ENCODE results near the gene CKLF.
A peak's percentile ranks its signal among the peaks of the same experiment; 100 is the strongest.
"Not testable (repeated sequence)": the region's sequence is repeated elsewhere in the genome, so short reads cannot be mapped to it uniquely, and the experiment has no call there.

Gene CKLF

GRCh38 chr16:66542396-66542795, 10.0 kb upstream of the CKLF start:
- DNase-seq (ENCODE audit: low read depth in 3 of 3) = no peak

- DNase-seq (ENCODE audit: low read depth in 3 of 3) = no peak
Measured at GRCh38 chr16:66543541-66543940, 8.8 kb upstream of the CKLF start.

DNA sequence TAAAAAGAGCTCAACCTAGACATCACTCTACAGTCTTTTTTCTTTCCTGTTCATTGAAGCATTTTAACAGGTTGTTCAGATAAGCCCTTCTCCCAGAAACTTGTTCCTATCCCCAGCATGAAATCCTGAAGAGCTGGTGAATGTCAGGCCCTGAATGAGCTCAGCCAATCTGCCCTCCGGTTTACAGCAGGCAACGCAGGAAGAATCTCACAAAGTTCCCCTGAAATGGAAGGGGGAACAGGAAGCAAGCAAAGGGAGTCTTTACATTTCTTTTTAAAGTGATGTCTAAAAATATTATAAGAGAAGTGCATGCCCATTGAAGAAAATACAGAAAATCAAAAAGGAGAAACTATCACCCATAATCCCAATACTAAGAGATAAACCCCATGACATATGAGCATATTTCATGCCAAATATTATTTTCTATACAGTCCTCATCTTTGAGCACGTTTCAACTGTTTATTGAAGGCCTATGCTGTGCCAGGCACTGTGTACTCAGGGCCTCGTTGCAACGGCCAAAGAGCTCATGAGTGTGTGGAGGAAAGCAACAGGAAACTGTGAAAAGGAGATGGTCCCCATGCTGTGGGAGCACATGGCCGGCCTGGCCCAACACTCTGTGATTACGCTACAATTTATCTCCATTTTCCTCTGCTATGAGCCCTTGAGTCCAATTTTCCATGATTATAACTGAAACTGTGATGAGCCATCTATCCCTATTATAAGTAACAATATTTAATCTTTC, 8.2 kb upstream of the CKLF start:
- DNase-seq (ENCODE audit: low read depth in 3 of 3) = no peak

DNA sequence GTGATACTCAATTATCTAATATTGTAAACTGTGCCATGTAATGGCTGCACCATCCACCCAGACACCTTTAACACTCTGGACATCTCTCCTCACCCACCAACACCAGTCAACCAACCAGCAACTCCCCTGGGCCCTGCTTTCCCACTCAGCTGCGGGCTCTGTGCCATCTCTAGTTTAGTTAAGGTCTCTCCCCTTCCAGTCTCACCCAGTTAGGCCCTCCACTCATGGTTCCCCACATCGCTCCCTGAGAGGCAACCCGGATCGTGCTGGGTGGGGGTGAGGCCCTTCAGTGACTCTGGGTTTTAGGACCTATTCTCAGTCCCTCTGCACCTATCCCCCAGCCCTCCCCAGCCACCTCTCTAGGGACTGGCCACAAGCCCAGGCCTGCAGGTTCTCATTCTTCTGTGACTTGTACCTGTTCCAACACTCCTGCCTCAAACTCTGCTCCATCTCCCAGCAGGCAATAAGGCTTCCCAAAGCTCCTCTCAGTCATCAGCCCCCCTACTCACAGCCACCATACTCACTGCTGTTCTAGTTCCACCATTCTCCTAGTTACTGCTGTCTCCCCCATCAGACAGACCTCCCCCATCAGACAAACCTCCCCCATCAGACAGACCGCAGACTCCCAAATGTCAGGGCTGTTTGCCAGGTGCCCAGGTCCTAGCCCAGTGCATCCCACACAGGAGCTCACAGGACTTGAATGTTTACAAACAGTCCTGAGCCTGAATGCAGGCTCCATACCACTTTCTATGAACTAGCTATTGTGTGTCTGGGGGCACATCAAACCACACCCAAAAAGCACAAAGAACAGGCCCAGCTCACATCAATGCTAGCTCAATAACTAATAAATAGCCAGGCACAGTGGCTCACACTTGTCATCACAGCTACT, 5.0 kb upstream of the CKLF start:
- no peak for DNase-seq (ENCODE audit: low read depth in 3 of 3)

GRCh38 chr16:66548068-66548467, 4.3 kb upstream of the CKLF start:
- no peak for DNase-seq (ENCODE audit: low read depth in 3 of 3)

DNA sequence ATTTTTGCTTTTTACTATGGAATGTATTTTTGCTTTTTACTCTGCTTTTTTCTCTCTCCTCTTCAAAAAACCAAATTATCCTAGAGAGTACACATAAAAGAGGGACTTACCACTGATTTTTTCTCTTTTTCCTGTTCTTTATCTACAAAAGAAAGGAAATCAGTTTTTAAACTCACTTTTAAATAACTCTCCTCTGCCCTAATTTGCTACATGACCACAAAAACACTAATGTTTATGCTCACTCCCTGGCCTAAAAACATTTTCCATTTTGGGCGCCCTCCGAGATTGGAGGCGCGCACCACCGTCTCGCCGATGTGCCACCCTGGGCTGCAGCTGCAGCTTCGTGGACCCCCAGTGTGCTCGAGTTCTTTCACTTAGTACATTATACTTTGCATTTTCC, 3.5 kb upstream of the CKLF start:
- DNase-seq (ENCODE audit: low read depth in 3 of 3) = no peak

DNA sequence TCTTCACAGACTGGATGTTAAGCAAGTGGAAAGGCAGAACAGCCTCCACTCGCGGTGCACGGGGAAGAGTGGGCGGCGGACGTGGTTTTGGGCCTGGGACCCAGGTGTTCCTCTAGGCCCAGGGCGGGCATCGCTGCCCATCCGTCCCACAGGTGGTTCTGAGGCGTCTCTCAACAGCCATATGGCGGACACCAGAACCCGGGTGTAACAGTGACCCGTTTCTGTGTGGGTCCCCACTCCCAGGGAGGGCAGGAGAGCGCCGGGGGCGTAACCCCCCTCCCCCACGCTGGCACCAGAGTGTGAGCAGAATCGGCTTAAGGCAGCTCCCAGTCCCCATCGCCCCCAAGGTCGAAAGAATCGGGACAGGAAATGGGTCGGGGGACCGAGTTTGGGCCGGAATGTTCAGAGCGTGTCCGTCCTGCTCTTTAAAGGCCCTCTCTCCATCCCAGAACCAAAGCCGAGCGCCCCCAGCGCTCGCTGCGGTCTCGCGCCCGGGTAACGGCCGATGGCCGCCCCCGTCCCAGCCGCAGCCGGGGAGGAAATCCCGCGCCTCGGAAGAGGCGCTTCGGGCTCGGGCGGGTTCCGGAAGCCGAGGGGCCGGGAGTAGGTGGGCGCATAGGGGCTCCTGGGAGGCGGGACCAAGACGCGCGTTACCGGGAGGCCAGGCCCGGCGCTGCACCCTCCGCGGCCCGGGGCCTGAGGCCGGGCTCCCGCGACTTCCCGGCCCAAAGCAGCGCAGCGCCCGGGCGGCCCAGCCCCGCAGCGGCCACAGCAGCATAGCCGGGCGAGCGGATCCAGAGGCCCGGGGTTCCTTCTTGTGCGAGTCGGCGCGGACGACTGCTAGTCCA, 2.9 kb upstream of the CKLF start, which contains the start of gene TK2:
Gene TK2, minus strand, starts transcription at position 839 of the 848 bp plus-strand sequence. Its CDS starts 61 bp downstream, at position 778.
- peak; percentile 30 to 56 (median 41) for DNase-seq (ENCODE audit: low read depth in 3 of 3)

DNA sequence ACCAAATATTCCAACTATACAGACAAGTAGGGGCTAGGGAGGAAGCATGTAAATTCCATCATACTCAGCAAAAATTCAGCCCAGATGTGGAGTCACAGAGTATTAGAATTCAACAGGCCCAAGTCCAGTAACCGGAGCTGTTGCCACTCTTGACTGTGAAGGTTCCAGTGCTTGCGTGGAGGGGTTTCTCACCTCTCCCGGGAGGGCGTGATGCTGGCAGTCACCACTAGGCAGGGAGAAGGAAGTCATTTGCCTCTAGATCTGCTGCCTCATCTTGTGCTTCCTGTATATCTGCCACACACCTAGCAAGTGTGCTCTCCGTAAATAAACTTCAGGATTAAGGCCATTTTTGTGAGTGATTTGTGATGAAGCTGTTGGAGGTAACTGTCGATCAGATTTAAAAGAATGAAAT, 1.0 kb upstream of the CKLF start:
- peak; percentile 22 to 49 (median 48) for DNase-seq (ENCODE audit: low read depth in 3 of 3)

DNA sequence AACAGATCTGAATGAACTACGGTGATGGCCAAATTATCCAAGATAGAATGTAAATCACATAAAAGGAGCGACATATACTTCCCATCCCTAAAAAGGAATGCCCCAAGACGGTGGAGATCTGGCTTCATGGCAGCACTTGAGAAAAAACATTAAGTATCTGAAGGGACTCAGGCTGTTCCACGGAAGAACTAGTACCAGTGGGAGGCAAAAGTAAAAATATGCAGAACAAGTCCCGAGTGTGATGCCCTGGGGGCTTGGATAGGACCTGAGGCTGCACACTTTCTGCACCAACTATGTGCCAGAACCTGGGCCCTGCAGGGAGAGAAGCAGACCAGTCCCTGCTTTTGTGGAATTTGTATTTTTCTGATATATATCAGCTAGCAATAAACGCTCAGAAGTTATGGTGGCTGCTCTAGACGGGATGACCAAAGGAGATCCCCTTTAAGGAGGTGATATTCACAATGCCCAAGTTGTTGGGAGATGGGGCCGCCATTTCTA, 539 bp upstream of the CKLF start:
- peak in 1 of 3 donors; percentile 18 for DNase-seq (ENCODE audit: low read depth in 3 of 3)

GRCh38 chr16:66553223-66553622, 847 bp downstream of the CKLF start:
- no peak for DNase-seq (ENCODE audit: low read depth in 3 of 3)

- DNase-seq (ENCODE audit: low read depth in 3 of 3) = no peak
Measured at GRCh38 chr16:66554021-66554420, 1.6 kb downstream of the CKLF start.

DNA sequence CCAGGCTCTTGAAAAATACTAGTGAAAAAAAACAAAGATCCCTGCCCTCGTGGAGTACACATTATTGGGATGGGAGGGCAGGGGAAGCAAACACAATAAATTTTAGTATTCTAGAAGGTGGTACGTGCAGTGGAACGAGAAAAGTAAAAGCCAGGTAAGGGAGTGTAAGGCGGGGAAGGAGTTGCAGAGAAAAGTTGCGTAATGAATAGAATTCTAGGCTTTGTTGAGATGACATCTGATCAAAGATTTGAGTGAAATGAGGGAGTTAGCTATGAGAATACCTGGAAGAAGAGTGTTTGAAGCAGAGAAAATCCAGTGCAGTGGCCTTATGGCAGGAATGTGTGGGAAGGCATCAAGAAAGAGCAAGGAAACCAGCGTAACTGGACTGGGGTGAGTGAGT, 2.1 kb downstream of the CKLF start:
- DNase-seq (ENCODE audit: low read depth in 3 of 3) = no peak

DNA sequence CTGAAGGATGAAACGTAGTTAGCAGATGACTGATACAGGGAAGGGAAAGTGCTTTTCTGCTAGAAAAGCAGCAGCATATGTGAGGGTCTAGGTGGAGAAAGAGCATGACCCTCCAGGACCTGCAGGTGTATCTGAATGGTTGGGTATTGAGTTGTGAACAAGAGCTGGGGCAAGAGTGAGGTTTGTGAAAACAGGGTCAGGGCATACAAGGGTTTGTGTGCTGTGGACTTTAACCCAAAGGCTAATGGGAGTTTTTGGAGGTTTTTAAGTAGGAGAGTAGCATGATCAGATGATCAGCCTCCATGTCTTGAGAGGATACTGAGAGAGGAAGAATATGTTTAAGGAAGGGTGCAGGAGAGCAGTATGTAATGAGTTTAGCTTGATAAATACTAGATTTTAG, 7.7 kb downstream of the CKLF start:
- DNase-seq (ENCODE audit: low read depth in 3 of 3) = no peak

DNA sequence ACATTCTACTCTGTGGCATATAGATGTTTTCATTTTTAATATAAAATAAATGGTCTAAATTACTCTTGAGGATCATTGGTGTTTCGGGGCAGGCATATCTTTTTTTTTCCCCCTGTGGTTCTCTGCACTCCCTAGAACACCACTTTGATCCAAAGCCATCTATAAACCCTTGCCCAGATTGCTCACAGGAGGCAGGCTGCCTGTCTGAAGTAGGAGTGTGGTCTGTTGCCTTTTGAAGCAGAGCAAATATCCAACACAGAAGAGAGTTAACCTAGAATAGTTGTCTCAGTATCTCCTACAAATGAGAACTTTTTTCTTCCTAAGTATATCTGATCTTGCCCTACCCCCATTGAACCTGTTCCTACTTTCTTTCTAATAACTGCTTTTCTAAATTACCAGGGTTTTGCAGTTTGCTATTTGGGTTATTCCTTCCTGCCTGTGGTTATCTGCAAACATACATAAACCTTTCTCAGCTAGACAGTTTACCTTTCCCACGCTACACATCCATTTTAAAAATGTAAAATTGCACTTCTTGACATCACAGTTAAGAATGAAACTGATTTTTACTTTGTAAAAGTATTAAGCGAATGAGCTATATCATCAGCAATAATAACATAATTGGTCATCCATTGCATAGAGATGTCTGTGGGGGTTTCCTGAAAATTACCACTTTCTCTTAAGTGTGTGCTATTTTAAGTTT, 9.2 kb downstream of the CKLF start:
- DNase-seq (ENCODE audit: low read depth in 3 of 3) = no peak

DNA sequence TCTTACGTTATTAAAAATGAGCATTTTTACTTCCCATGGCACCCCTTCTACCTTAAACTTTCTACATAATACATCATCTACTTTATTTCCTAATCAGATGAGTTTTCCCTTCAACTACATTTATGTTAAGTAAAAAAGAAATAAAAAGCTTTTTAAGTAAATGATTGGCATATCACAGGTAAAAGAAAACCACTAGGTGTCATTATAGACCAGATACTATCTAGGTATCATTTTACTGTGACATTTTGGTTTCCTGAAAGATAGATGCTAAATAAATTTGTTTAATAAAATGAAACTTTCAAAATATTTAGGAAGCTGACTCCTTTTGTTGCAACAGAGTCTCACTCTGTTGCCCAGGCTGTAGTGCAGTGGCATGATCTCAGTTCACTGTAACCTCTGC, 10.0 kb downstream of the CKLF start:
- no peak for DNase-seq (ENCODE audit: low read depth in 3 of 3)

DNA sequence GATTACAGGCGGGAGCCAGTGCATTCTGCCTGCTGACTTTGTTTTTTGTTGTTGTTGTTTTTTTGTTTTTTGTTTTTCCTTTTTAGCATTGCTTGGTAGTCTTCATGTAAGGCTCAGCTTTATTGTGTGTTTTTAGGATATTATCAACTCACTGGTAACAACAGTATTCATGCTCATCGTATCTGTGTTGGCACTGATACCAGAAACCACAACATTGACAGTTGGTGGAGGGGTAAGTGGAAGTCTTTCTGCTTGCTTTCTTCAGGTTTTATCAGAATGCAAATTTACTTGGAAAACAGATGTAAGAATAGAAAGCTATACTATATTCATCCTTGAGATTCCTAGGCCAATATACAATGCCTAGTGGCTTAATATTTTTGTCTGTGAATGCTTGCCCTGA, 10.6 kb downstream of the CKLF start:
- DNase-seq (ENCODE audit: low read depth in 3 of 3) = no peak

GRCh38 chr16:66563574-66564334, 11.4 kb downstream of the CKLF start:
- DNase-seq (ENCODE audit: low read depth in 3 of 3) = no peak

GRCh38 chr16:66566051-66566901, 13.9 kb downstream of the CKLF start, which contains the start of gene CMTM1:
Gene CMTM1, plus strand, starts transcription at chr16:66566439. Its CDS starts 75 bp downstream, at chr16:66566514.
- no peak for DNase-seq (ENCODE audit: low read depth in 3 of 3)

GRCh38 chr16:66567270-66567669, 14.9 kb downstream of the CKLF start:
- DNase-seq (ENCODE audit: low read depth in 3 of 3) = not testable (repeated sequence)

Data from stimulated activated CD4-positive, alpha-beta T cell treated with anti-CD3 and anti-CD28 coated beads, TNF-alpha, amount 100 ng/mL, for 48 hours (primary cell).